ENCODE results near the gene PCDH9.

Gene PCDH9

DNA sequence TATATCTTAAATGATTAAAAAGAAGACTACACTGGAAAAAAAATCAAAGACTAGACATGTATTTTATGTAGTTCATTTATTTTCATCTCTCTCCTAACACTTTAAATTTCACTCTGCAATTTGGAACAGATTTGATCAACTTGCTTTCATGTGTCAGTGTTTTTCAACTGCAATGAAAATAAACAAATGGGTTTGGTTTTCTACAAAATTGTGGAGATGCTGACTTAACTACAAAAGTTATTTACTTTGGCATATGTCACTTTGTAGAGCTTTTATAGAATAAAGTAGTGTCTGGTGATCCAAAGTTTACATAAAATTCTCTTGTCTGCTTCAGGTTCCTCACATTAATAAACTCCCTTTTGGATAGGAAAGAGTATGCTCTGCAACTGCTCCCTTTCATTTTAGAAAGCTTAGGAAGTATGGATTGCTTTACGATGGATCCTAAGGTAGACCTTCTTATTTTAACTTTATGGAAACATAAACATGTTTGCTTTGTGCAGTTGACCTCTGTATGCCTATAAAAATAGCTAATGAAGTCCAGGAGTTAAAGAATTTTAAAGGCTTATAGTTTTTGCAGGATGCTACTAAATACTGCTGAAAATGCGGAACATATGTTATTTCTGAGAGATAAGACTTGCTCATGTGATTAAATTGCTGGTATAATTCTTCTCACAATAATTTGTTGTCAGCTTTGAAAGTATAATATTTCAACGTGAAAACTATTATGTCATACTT, 815.9 kb downstream of the PCDH9 start:
- DNase-seq, result no peak

DNA sequence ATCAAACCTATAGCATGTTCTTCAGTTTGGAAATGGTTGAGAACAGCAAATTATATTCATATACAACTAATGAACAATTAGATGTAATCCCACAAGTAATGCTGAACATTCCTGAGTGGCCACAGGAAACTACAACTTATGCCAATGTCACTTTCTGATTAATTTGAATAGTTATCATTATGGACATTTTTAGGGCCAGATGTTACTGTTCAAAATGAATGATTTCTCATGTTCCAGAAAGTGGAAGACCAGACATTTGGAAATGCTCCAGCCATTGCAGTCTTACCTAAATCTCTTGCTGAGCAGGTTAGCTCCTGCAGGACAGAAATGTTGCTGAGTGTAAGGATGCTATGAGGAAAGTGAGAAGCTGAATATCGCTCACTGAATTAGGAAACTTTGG, 819.8 kb downstream of the PCDH9 start:
- DNase-seq, result no peak

DNA sequence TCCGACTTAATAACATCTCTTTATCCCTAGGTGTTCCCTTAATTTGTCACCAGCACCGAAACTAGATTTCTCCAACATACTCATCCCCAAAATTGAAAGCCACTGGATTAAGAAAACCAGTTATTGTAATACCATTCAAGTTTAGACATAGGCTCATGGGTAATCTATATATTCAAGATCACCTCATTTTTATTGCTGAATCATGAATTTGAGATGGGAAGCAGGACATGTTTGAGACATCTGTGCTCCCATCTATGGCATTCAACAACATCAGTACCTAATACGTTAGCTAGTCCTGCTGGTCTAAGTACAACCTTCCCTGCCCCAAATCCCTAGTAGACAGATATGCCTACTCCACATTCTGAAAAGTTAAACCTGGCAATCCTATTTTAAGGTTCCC, 820.6 kb downstream of the PCDH9 start:
- DNase-seq, result no peak

DNA sequence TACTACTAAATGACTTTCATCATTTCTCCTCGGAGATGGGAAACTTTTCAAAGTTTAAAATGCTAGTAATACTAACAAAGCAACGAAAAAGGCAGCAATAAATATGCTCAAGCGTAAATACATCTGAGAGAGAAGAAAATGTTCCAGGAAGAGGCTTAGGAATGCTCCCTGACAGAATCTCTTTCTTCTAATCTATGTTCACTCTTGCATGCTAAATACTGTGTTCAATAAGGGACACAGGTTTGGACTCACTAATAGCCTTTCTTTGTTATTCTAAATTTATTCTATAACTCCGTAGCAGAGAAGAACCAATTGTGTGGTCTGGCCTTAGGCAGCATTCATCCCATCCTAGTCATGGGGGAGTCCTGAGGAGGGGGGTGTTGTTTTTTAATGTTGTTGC, 823.0 kb downstream of the PCDH9 start:
- DNase-seq, result no peak

DNA sequence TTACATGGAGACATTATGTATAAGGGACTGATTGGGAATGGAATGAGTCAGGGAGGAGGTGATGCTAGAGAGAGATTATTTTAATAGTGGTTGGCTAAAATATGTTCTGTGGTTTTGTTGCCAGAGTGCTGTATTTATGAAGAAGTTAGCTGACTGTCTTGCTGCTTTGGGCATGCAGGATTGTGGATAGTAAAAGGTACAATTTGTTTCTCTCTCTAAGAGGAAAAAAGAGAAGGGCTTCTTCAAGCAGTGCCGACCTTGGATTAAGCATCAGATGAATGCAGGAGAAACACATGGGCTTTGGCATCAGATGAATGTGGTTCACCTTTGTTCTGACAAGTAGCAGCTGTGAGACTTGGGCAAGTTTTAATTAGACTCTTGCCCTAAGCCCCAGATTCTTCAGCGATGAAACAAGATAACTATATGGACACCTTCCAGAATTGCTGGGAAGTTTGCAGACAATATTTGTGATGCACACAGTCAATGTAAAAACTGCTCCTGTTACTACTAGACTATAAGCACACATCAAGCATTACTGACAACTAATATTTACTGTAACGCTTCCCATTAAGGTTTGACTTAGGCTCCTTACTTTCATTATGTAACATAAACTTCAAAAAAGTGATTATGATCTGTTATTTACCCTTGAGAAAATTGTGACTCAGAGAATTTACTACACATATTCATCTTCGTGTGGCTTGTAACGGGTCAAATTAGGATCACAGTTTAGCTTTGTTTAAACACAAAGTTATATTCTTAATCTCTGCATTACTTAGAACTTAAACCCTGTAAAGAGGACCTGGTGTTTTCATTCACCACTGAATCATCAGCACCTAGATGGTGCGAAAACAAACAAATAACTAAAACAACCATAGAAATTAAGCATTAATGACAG, 824.0 kb downstream of the PCDH9 start:
- no peak for DNase-seq

DNA sequence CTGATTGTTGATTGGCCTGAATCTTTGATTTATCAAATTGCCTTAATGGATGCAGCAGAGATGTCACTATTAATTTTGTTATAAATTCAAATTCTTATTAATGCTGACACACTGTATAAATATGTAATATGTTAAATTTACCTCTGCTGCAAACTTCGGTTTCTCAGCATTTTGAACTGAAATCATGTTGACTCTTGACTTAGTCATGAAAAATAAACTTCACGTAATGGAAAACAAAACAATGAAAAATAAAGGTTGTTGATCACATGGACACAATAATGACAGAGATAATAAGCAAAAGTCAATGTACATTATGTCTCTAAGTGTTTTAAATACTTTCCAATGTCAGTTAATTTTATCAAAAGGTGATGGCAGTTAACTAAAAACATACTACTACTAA, 827.6 kb downstream of the PCDH9 start:
- no peak for DNase-seq

DNA sequence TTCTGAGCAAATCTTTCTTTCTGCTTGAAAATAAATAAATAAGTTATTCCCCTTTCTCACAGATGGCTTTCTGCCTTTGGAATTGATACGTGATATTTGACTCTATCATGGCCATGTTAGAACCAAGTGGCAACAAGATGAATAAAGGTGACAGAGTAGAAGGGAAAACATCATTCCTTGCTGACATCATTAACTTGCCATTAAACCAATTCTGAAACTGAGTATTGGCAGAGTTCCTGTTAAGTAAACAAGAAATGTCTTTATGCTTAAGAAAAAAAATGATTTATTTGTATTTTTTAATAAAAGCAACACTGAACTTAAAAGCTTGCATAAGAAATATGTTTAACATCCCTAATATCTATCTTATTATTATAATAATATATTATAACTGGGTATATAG, 828.1 kb downstream of the PCDH9 start:
- no peak for DNase-seq

DNA sequence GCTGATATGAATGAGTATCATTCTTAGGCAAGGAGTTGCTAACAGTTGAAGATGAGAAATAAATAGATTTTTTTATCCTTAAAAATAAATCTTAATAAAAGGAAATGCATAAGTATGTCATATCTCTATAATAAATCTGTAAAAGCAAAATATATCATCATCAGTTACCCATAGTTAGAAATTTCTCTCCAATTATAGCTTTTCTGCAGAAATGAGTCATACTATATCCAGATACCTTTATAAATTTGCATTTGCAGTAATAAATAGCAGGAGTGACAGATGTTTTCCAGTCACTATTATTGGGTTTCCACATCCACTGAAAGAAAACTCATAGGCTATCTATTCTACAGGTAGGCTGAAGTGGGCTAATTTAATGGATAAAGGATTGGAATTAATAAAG, 829.8 kb downstream of the PCDH9 start:
- DNase-seq, result no peak

DNA sequence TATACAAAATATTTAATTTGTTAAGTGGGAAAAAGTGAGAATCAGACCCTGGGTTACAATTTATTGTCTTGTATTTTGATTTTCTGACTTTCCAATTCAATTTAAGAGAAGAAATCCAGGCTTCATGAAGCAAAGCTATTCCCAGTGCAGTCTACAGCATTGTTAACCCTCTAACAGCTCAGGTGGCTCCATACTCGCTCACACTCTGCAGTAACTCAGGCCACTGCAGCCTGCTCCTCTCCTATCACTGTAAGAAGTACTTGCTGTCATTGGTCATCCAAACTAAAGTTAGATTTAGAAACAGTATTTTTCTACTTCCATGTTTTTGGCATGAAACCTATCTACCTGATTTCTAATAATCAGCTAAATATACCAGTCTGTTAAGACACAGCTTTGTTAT, 830.3 kb downstream of the PCDH9 start:
- DNase-seq, result no peak

DNA sequence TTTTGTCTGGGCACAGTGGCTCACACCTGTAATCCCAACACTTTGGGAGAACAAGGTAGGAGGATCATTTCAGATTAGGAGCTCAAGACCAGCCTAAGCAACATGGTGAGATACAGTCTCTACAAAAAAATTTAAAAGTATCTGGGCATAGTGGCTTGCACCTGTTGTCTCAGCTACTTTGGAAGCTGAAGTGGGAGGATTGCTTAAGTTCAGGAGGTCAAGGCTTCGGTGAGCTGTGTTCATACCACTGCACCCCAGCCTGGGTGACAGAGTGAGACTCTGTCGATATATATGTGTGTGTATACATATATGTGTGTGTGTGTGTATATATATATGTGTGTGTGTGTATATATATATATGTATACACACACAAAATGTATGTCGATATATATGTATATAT, 833.0 kb downstream of the PCDH9 start:
- no peak for DNase-seq

DNA sequence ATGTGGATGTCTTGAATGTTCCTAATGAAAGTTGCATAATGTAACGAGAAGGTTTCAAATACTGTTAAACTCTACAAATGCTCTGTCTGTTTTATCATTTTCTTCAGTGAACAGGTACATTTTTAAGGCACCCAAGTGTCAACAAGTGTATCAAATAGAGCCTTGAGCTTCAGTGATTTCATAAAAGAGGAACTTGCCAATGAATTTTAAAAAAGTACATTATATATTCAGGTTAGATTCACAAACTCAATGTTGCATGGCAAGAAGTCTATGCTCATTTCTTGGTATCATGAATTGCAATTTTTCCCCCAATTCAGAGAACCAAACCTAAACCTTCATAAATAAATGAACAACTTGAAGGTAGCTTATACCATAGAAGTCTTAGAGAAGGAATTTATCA, 838.8 kb downstream of the PCDH9 start:
- no peak for DNase-seq

DNA sequence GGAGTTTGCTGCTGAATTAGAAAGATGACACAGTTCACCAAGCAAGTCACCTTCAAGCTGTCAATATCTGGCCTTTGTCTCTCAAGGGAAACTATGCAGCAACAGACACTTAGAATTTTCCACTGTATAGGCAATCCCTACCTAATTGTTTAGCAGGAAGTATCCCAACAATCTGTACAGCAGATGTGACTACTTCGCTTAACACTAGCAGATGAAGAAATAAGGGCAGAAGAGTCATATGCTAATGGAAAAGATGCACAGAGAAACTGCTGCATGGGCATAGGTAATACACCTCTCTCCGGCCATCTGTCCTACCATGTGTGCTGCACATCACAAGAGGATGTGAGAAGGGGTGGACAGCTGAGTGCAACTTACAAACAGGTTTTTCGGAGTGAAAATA, 851.2 kb downstream of the PCDH9 start:
- no peak for DNase-seq

DNA sequence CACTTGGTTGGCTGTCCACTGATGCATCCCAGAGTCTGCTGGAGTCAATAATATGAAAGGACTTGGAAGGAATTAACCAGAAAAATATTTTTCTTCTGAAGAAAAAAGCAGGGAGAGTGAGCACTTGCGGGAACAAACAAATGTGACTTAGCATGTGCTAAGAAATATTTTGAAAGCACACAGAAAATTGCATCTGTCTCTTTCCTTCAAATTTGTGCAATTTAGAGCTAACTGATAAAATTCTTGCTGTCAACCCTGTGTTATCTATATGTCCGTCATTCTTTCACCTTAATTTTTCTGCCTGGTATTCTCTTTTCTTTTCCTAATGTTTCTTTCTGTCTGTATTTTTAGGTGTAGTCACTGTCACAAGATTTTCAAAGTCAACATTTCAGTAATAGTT, 852.6 kb downstream of the PCDH9 start:
- no peak for DNase-seq

DNA sequence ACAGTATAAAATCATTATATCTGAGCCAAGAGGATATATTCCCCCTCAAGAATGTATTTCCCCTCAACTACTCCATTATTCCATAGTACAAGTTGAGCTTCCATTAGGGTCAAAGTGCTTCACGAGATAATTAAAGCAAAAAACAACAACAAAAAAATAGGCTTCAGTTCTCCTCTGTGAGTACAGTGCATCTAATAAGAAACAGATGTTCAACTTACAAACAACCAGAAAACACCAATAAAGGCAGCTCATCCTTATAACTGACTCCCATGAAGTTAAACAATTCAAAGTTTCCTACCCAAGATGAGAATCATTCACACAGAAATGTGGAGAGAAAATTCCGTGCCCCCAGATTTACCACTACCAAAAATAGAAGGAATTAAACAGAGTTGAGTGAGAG, 854.4 kb downstream of the PCDH9 start:
- DNase-seq, result no peak

DNA sequence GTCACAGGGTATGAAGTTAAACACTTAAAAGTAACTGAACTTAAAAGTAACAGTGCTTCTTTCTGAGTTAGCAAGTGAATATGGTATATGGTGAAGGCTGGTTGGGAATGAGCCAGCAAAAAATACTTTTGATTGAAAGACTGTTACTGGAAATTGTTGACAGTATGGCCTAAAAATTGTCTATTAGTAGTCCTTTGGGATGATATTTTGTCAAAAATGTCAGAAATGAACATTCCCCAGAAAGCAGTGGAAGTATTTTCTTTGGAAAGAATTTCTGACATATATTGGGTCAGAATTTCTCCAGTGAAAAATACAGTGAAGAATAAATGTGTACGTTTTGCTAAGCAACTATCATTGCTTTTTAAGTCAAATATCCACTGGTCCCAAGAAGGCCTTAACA, 860.5 kb downstream of the PCDH9 start:
- DNase-seq, result no peak

DNA sequence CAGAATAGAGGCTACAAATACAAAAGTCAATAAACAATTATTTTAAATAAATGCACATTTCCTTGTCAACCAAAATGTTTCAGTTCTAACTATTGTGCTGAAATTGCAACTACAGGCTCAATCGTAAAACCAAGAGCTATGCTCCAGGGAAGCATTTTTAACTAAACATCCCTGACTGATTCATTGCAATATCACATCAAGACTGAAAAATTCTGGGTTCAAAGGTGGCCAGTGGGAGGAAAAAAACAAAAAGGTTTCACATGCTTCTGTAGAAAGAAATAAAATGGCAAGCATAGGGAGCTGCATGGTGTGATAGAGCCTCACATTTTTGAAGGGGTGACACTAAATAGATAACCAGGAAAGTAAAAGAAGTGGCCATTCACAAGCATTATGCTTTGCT, 862.8 kb downstream of the PCDH9 start:
- DNase-seq, result no peak

DNA sequence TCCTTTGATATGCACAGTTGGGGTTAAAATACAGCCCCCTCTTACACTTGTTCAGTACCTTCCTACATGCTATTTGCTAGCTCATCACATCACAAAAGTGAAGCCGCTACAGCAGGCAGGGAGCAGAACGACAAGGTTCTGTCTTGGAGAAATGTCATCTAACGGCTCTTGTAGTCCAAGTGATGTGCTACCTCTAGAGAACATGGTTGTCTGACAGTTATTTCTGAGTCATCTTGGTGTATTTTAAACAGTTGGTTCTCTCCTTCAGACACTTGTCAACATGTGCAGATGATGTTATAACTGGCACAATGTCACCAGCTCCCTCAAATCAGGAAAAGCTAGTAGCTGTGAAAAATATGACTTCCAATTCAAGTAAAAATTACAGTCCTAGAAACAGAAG, 865.0 kb downstream of the PCDH9 start:
- no peak for DNase-seq

DNA sequence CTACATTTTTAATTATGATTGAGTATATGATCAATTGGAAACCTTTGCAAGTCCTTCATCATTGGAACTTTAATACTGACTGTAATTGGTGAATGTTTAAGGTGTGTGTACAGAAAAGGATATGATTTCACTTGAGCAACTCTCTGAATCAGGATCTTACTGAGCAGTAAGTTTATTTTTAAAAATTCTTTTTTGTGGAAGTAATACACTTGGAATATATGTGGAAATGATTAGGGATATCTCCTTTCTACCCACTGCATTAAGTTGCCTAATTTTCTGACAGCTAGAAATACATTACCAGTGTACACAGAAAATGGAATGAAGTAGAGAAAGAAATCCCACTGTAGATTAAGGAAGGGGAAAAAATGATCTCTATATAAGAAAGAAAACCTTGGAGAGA, 865.8 kb downstream of the PCDH9 start:
- DNase-seq, result no peak

DNA sequence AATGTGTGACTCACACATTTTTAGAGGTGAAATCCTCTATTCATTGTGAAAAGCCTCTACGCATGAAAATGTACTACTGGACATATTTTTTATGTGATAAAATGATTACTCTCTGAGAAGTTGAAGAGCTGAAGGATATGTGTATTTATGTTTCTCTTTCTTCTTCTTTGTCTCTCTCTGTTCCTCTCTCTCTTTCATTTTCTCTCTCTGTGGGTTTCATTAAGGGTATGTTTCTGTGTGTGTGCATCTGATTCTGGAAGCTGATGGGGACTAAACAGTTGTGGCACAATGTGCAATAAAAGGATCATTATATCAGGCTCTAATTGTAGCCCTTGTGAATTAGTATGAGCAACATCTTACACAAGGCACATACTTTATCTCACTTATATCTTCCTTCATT, 867.7 kb downstream of the PCDH9 start:
- DNase-seq, result no peak

DNA sequence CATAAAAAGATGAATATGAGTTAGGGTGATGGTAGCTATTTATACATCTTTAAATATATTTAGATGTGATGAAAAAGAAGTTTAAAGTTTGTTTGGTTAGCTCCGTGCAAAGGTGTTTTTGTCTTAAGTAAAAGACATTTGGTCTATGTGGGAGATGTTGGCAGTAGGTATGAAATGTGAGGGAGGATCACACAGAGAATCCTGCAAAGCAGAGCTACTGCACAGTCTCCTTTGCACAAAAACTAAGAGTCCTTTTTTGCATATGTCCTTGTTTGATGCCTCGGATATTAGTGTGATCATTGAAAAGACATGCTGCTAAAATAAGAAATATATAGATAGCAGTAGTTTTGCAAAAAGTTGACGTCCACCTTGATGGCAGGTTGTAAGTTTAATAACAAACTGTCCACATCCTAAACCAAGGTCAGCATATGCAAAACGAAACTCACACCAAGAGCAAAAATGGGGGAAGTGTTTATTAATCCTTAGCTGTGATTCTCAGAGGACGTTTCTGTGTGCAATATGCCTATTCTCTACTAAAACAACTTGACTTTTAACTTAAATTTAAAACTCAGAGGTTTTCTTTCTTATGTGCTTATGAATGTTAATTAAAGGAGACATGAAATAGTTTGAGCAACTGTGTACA, 870.1 kb downstream of the PCDH9 start:
- no peak for DNase-seq

DNA sequence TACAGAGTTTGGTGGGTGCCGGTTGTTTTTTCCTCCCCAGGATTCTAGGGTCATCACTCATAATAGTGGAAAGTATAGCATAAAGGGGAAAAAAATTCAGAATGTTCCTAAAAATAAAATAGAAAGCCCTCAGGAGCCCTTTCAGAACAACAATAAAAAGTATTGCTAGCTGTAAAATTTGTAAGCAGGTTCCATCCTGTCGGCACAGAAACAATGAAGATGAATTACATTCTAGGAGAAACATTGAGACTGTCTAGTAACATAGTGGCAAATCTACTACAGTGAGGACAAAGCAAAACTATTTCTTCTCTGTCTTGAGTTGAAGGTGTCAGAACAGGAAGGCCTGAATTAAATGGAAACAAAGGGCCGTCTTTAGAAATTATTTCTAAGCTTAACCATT, 870.7 kb downstream of the PCDH9 start:
- DNase-seq, result no peak

DNA sequence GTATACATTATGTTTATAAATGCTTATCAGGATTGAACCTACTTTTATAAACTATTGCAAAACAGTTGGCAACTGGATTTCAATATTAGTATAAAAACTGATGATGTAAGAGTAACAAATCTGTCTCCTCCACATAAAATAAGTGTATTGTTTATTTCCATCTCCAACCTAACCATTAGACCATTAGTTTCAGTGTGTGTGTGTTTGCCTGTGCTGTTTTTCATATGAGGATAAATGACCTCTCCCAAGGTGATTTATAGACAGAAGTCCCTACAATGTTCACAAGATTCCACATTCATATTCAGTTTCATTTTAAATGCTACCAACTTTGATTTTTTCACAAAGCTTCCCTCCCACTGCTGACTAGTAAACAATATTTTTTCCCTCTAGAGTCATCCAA, 871.6 kb downstream of the PCDH9 start:
- DNase-seq, result no peak

DNA sequence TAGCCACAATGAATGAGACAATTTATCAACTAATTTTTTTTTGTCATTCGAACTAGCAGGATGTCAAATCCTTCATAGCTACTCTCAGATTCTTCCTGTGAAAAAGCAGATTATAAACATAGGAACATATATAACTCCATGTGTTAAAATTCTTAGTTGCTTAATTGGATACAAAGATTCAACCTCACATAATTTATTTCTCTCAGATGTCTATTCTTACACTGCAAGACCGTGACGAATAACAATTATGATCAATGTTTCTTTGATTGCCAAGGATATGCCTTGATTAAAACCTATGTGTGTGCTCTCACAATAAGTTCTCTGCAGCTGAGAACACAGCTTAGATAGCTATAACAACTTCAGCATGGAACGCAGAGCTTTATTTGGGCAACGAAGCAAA, 872.7 kb downstream of the PCDH9 start:
- no peak for DNase-seq
